Natural killer cell treated with Interleukin-12 subunit alpha and Interleukin-12 subunit beta and Interleukin-15 and Interleukin-18, amount 100 ng/mL, for 72 hours (primary cell): ENCODE measurements around the gene PLS1. TPM values are rescaled to one million over a fixed set of nuclear protein-coding genes. Genes with fewer than 3 reads are reported as not detected.

Experiments used
- ATAC-seq, 2 donors: fragments of 150-1000 bp; cut with Tn5 transposase in 1 of 2; sonication (Bioruptor Pico), chemical (Tn5 transposase) in 1 of 2; 2 replicates each; pipeline ENCODE4 v1.10.0; 2021
- DNase-seq: peaks from one replicate; pipeline ENCODE4 v3.0.0; 2022; ENCODE audit warnings: low spot score
- H3K27ac Mint-ChIP-seq, 2 donors: 1 replicate in 1 of 2; 2 replicates in 1 of 2; pipeline ENCODE4 v1.8.0; 2022; ENCODE audit warnings: mixed read lengths in 2 of 2, mild to moderate bottlenecking in 1 of 2, moderate library complexity in 1 of 2
- H3K27me3 Mint-ChIP-seq, 2 donors: 1 replicate in 1 of 2; 2 replicates in 1 of 2; pipeline ENCODE4 v1.8.0; 2022; ENCODE audit warnings: mixed read lengths in 2 of 2
- H3K36me3 Mint-ChIP-seq: one replicate; pipeline ENCODE4 v1.8.0; 2022; ENCODE audit warnings: mixed read lengths
- H3K4me1 Mint-ChIP-seq, 2 donors: 1 replicate in 1 of 2; 2 replicates in 1 of 2; pipeline ENCODE4 v1.8.0; 2022; ENCODE audit warnings: low read depth in 2 of 2, mixed read lengths in 2 of 2, mild to moderate bottlenecking in 1 of 2
- H3K4me3 Mint-ChIP-seq: one replicate; pipeline ENCODE4 v1.8.0; 2022; ENCODE audit warnings: mixed read lengths
- H3K9me3 Mint-ChIP-seq: 2 replicates; pipeline ENCODE4 v1.8.0; 2022; ENCODE audit warnings: mixed read lengths
- total RNA-seq, 2 donors: library from RNA; stranded (reverse); gene quantifications; one replicate each; pipeline ENCODE4 v1.2.3, GENCODE V29; 2022

Gene PLS1
- total RNA-seq, 2 donors from 2014 or later, result 4.0 to 5.5 TPM

- ATAC-seq (no peak), DNase-seq (no peak)
- Mint-ChIP-seq H3K27ac (no peak overlapping the region), H3K36me3 (no peaks in the 10 kb centered on the region), H3K9me3 (no peaks in the 10 kb centered on the region), H3K27me3 (peaks cover 0 to 9% of the 10 kb centered on the region in 2 donors), H3K4me3 (no peak overlapping the region), H3K4me1 (no peaks in the 10 kb centered on the region)
Measured at GRCh38 chr3:142656575-142656974, 60.4 kb downstream of the PLS1 start.

DNA sequence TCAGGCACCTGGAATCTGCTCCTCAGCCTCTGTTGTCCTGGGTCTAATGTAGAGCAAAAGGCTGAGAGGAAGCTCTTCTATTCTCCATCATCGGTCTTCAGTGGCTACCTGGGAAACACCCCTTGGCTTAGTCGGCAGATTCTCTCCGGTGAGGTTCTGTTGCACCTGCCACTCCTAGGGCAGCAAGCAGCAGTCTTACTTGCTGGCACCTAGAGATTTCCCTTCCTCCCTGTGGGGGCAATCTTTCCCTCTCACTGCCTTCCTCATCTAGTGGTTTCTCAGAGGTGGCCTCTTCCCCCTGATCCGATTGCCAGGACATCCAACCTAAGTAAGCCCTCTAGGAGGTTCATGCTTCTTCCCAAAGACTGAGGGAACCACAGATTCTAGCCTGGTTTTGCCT, 60.8 kb downstream of the PLS1 start:
- Mint-ChIP-seq H3K27ac (no peak overlapping the region), H3K27me3 (peaks cover 0 to 9% of the 10 kb centered on the region in 2 donors), H3K4me3 (no peak overlapping the region), H3K4me1 (no peaks in the 10 kb centered on the region), H3K36me3 (no peaks in the 10 kb centered on the region), H3K9me3 (no peaks in the 10 kb centered on the region)
- ATAC-seq, result no peak
- no peak for DNase-seq

GRCh38 chr3:142660383-142660782, 64.2 kb downstream of the PLS1 start:
- ATAC-seq (no peak), DNase-seq (no peak)
- Mint-ChIP-seq H3K4me3 (no peak overlapping the region), H3K27me3 (peaks cover 0 to 9% of the 10 kb centered on the region in 2 donors), H3K9me3 (no peaks in the 10 kb centered on the region), H3K4me1 (no peaks in the 10 kb centered on the region), H3K27ac (no peak overlapping the region), H3K36me3 (no peaks in the 10 kb centered on the region)

- no peaks in the 10 kb centered on the region for H3K9me3 Mint-ChIP-seq
- H3K4me1 Mint-ChIP-seq, result no peaks in the 10 kb centered on the region
- no peak overlapping the region for H3K27ac Mint-ChIP-seq
- H3K4me3 Mint-ChIP-seq, result no peak overlapping the region
- no peak for ATAC-seq
- H3K27me3 Mint-ChIP-seq, result peaks cover 0 to 9% of the 10 kb centered on the region in 2 donors
- H3K36me3 Mint-ChIP-seq, result no peaks in the 10 kb centered on the region
- no peak for DNase-seq
Measured at GRCh38 chr3:142660893-142661292, 64.7 kb downstream of the PLS1 start.

DNA sequence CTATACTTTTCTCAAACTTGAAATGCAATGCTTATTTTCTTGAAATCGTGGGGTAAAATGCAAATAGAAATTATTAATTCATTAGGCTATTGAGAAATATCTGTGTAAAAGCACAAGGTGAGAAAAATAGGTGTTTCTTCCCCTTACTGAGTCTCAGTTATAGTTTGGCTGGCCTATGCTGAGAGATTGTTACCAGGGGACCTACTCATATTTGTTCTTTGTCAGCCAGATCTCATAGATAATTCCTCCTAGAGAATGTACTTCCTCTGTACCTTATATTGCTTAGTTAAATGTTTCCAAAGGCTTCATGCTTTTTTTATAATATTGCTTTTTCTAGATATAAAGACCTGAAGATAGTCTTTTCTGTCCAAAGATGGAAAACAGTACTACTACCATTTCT, 67.7 kb downstream of the PLS1 start:
- H3K36me3 Mint-ChIP-seq, result no peaks in the 10 kb centered on the region
- H3K9me3 Mint-ChIP-seq, result no peaks in the 10 kb centered on the region
- H3K27ac Mint-ChIP-seq, result no peak overlapping the region
- H3K4me1 Mint-ChIP-seq, result no peaks in the 10 kb centered on the region
- ATAC-seq (no peak), DNase-seq (no peak)
- H3K4me3 Mint-ChIP-seq, result no peak overlapping the region
- peaks cover 0 to 3% of the 10 kb centered on the region in 2 donors for H3K27me3 Mint-ChIP-seq

DNA sequence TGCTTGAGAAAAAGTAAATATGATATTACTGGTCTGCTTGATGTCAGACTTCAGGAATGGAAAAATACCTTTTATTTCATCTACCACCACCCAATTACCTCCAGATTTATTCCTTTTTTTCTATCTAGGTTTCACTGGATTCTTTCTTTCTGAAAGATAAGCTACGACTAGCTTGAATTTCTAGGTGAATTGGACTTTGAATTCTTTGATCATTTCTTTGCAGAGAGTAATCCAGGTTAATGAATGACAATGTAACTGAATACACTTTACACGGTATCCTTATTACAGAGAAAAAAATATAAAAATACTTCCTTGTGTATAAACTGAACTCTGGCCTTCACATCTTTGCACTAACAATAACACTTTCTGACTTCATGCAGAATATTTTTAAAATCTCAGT, 68.1 kb downstream of the PLS1 start:
- H3K27me3 Mint-ChIP-seq, result peaks cover 0 to 2% of the 10 kb centered on the region in 2 donors
- no peak overlapping the region for H3K4me3 Mint-ChIP-seq
- ATAC-seq (no peak), DNase-seq (no peak)
- no peaks in the 10 kb centered on the region for H3K9me3 Mint-ChIP-seq
- no peaks in the 10 kb centered on the region for H3K4me1 Mint-ChIP-seq
- no peaks in the 10 kb centered on the region for H3K36me3 Mint-ChIP-seq
- H3K27ac Mint-ChIP-seq, result no peak overlapping the region

DNA sequence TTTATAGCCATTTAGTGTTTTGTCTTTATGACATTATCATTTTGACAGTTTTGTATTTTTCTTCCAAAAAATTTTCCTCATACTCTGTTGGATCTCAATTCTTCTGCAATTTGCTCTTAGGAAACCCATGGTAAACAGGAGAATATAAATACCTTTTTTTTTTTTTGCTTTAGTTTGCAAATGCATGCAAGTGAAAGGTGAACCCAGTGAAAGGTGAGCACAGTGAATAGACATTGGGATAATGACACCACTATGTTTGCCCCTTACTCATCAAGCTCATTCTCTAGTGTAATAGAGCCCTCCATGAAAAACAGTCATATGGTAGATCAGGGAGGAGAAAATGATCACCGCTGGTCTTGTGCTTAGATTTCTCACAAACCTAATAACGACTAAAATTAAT, 68.6 kb downstream of the PLS1 start:
- H3K27me3 Mint-ChIP-seq, result peaks cover 0 to 2% of the 10 kb centered on the region in 2 donors
- no peak overlapping the region for H3K27ac Mint-ChIP-seq
- H3K4me3 Mint-ChIP-seq, result no peak overlapping the region
- no peaks in the 10 kb centered on the region for H3K4me1 Mint-ChIP-seq
- DNase-seq (no peak), ATAC-seq (no peak)
- no peaks in the 10 kb centered on the region for H3K9me3 Mint-ChIP-seq
- no peaks in the 10 kb centered on the region for H3K36me3 Mint-ChIP-seq

GRCh38 chr3:142670120-142670519, 73.9 kb downstream of the PLS1 start:
- ATAC-seq (no peak), DNase-seq (no peak)
- H3K4me3 Mint-ChIP-seq, result no peak overlapping the region
- H3K27ac Mint-ChIP-seq, result no peak overlapping the region
- H3K36me3 Mint-ChIP-seq, result no peaks in the 10 kb centered on the region
- no peaks in the 10 kb centered on the region for H3K9me3 Mint-ChIP-seq
- H3K4me1 Mint-ChIP-seq, result no peaks in the 10 kb centered on the region
- no peaks in the 10 kb centered on the region for H3K27me3 Mint-ChIP-seq

DNA sequence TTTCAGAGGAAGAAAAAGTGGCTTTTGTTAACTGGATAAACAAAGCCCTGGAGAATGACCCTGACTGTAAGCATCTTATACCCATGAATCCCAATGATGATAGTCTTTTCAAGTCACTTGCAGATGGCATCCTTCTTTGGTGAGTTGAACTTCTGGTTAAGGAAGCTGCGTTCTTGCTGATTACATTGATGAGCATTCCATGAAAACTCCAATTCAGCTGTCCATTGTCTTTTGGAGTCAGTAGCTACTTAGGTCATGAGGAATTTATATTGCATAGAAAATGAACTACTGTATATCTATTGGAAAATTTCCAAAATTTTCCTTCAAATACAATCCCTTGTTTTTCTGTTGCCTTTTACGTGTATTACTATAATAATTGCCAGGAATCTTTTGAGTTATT, 80.0 kb downstream of the PLS1 start:
- no peaks in the 10 kb centered on the region for H3K27me3 Mint-ChIP-seq
- no peak overlapping the region for H3K4me3 Mint-ChIP-seq
- H3K36me3 Mint-ChIP-seq, result no peaks in the 10 kb centered on the region
- DNase-seq (no peak), ATAC-seq (no peak)
- H3K9me3 Mint-ChIP-seq, result no peaks in the 10 kb centered on the region
- no peaks in the 10 kb centered on the region for H3K4me1 Mint-ChIP-seq
- no peak overlapping the region for H3K27ac Mint-ChIP-seq

GRCh38 chr3:142680710-142681109, 84.5 kb downstream of the PLS1 start:
- H3K4me1 Mint-ChIP-seq, result no peaks in the 10 kb centered on the region
- no peaks in the 10 kb centered on the region for H3K9me3 Mint-ChIP-seq
- DNase-seq (no peak), ATAC-seq (no peak)
- no peaks in the 10 kb centered on the region for H3K36me3 Mint-ChIP-seq
- no peaks in the 10 kb centered on the region for H3K27me3 Mint-ChIP-seq
- no peak overlapping the region for H3K27ac Mint-ChIP-seq
- no peak overlapping the region for H3K4me3 Mint-ChIP-seq

- Mint-ChIP-seq H3K36me3 (no peaks in the 10 kb centered on the region), H3K27me3 (no peaks in the 10 kb centered on the region), H3K9me3 (no peaks in the 10 kb centered on the region), H3K4me1 (no peaks in the 10 kb centered on the region), H3K27ac (no peak overlapping the region), H3K4me3 (no peak overlapping the region)
- no peak for DNase-seq
- no peak for ATAC-seq
Measured at GRCh38 chr3:142690613-142691012, 94.4 kb downstream of the PLS1 start.

- H3K9me3 Mint-ChIP-seq, result no peaks in the 10 kb centered on the region
- ATAC-seq (no peak), DNase-seq (no peak)
- no peak overlapping the region for H3K4me3 Mint-ChIP-seq
- no peak overlapping the region for H3K27ac Mint-ChIP-seq
- H3K36me3 Mint-ChIP-seq, result no peaks in the 10 kb centered on the region
- H3K27me3 Mint-ChIP-seq, result no peaks in the 10 kb centered on the region
- no peaks in the 10 kb centered on the region for H3K4me1 Mint-ChIP-seq
Measured at GRCh38 chr3:142691527-142691926, 95.3 kb downstream of the PLS1 start.

- Mint-ChIP-seq H3K9me3 (no peaks in the 10 kb centered on the region), H3K27me3 (peaks cover 0 to 1% of the 10 kb centered on the region in 2 donors), H3K36me3 (no peaks in the 10 kb centered on the region), H3K27ac (no peak overlapping the region), H3K4me3 (no peak overlapping the region), H3K4me1 (no peaks in the 10 kb centered on the region)
- ATAC-seq, result no peak
- DNase-seq, result no peak
Measured at GRCh38 chr3:142693136-142693853, 97.1 kb downstream of the PLS1 start.

DNA sequence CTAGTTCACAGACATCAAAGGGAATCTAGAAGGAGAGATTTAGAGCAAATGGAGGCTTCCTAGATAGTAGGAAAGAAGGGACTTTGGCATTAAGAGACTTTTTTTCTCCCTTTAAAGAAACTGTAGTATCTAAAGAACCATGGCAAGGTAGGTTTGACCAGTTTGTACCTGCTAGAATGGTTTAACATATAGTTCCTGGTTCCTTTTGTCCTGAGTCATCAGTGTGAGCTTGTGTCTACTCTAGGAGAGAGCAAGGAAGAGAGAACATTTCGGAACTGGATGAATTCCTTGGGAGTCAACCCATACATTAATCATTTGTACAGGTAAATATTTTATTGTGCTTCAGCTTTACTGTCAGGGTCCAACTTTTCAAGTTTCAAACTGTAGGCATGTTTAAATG, 98.0 kb downstream of the PLS1 start:
- no peaks in the 10 kb centered on the region for H3K4me1 Mint-ChIP-seq
- no peaks in the 10 kb centered on the region for H3K36me3 Mint-ChIP-seq
- peaks cover 0 to 2% of the 10 kb centered on the region in 2 donors for H3K27me3 Mint-ChIP-seq
- DNase-seq (no peak), ATAC-seq (no peak)
- no peaks in the 10 kb centered on the region for H3K9me3 Mint-ChIP-seq
- no peak overlapping the region for H3K4me3 Mint-ChIP-seq
- no peak overlapping the region for H3K27ac Mint-ChIP-seq

- no peak overlapping the region for H3K27ac Mint-ChIP-seq
- no peak overlapping the region for H3K4me3 Mint-ChIP-seq
- no peak for DNase-seq
- no peaks in the 10 kb centered on the region for H3K4me1 Mint-ChIP-seq
- peaks cover 0 to 12% of the 10 kb centered on the region in 2 donors for H3K27me3 Mint-ChIP-seq
- H3K9me3 Mint-ChIP-seq, result no peaks in the 10 kb centered on the region
- H3K36me3 Mint-ChIP-seq, result no peaks in the 10 kb centered on the region
- no peak for ATAC-seq
Measured at GRCh38 chr3:142705198-142705597, 109.0 kb downstream of the PLS1 start.
